ENCODE results near the gene TSC22D3.
A peak's percentile ranks its signal among the peaks of the same experiment; 100 is the strongest.

The TSC22D3 gene

DNA sequence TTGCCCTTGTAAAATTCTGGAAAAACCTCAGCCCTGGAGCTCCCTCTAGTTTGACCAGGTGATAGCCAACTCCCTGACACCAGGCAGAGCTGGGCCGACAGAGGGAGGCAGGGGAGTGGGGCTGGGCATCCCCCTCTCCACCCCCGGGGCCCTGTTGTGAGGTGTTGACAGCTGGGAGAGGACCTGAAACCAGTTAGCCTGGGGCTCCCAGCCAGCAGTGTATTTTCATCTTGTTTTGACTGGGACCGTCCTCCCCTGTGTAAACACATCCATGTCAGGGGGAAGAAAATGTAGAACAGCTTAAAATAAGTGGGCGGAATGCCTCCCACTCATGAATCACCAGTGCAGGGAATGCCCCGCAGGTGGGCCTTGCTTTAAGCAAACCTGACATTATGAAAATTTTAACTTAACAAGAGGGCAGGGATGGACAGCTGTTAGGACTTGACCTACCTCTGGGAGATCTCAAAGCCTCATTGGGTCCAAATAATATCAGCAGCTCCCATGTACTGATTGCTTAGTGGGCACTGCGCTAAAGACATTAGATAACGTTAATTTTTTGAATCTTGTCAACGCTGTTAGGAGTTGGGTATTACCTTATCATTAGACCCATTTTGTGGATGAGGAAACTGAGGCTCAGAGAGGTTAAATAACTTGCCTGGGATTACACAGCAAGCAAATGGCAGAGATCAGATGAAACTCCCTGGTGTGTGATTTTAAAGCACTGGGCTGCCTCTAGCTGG is 45.9 kb downstream of the TSC22D3 start:
- no peak for DNase-seq

DNA sequence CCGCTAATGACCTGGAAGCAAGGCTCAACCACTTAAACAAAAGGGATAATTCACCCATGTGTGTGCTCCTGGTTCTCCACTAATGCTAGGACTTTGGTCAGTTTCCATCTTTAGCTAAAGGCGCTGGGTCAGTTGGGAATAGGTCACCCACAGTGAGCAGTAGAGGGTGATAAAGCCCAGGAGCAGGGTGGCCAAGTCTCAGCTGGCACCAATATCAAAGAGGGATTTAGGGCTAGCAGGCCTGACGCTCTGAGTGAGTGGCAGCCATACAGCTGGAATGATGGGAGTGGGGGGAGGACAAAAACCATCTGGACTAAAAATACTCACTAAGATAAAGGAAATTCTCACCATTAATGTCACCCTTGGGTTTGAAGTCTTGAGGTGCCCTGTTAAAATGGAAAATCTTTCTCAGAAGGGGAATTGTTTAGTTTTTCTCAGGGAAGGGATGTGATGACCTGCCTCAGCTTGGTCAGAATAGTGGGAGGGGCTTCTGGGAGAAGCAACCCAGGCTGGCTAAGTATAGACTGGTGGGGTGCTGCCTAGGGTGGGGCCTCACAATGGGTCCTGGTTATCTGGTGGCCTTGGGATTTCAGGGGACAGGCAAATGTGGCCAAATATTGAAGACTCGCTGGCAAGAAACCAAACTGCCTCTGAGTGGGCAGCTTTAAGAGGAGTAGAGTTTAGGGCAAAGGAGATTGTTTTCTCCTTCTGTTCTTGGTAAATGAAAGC is 47.1 kb downstream of the TSC22D3 start:
- DNase-seq: no peak

DNA sequence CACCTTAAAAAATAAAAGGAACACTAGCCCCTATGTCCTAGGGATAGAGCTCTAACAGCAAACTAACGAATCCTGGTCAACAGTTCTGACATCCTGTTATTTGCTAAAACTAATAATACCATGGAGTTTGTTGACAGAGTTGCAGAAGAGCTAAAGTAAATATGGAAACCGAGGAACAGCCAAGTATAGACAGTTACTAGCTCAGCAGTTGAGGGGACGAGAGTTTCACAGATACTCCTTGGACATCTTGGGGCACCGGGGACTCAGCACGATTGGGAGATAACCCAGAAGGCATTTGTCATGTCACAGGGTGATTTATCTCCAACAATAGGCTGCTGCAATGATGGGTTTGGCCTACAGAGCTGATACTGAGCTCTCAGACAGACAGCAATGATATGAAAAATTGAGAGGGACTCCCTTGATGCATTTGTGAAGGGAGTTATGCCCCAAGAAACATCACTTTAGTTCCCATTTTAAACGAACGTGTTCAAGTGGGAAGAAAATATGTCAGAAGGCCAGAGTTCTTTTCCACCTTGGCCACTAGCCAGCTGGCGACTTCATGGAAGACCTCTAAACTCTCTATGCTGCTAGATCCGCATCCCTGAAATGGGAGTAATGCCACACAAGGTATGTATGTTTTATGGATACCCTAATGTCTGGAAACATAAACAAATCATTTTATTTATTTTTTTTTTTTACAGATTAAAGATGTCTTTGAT is 48.6 kb downstream of the TSC22D3 start:
- DNase-seq: no peak

DNA sequence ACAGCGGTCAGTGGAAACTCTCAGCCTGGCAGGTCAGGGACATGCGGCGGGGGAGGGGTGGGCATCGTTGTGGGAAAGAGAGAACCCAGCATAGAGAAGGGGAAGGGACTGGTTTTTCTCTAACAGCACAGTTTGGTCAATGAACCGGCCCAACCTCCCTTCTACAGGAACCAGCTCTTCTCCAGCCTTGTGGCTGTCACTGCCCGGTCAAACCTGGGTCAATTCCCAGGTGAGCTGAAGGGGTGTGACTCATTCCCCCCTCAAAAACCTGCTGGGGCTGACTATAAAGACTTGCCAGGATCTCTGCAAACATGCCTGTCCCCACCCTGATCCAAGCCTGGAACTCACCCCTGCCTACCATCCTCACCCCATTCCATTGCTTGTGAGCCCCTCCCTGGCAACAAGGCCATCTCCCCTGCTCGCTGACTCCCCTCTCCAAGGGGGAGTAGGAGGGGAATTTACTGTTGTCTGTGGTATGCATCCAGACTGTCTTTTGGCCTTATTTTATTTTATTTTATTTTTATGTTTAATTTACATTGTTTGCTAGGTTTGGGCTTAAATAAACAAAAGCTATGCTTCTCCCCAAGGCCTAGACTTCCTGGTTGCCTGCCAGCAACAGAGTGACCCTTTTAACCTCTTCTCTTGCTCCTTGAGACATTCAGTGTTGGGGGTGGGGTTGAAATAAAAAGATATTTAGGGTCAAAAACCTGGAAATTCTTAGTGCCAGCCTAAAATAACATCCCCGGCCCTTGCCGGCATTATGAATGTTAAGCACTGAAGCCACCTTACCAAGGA is 49.6 kb downstream of the TSC22D3 start:
- DNase-seq: no peak

DNA sequence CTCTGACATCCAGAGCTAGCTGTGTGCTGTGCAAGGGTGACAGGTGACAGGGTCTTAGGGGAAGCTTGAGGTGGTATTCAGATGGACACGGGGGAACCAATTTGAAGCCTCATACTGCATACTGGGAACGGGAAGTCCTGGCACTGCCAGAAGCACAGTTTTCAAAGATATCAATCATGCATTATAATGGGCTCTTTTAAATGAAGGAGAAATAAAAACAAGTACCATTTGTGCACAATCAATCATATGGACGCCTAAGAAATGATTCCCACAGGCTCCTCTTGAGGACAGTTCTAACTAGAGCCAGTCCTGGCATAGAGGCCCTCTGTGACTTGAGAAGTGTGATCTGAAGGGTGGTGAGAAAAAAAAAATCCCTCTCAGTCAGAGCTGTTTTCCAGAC is 50.9 kb downstream of the TSC22D3 start:
- DNase-seq: no peak

DNA sequence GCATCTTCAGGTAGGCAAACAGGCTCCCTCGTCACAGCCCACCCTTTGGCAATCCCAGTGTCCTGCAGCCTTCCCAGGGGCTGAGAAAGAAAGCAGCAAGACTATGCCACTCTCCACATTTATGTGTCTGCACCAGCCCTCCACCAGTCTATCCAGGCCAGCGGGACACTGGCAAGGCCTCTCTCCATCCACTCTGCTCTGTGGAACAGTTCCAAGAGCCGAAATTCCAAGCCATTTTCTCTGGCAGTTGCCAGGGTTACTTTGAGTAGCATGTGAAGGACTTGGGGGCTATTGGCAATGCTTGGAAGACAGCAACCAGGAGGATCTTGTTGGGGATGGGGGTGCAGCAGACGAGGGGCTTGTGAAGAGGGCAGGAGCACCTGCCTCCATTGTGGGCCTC is 52.1 kb downstream of the TSC22D3 start:
- no peak for DNase-seq

DNA sequence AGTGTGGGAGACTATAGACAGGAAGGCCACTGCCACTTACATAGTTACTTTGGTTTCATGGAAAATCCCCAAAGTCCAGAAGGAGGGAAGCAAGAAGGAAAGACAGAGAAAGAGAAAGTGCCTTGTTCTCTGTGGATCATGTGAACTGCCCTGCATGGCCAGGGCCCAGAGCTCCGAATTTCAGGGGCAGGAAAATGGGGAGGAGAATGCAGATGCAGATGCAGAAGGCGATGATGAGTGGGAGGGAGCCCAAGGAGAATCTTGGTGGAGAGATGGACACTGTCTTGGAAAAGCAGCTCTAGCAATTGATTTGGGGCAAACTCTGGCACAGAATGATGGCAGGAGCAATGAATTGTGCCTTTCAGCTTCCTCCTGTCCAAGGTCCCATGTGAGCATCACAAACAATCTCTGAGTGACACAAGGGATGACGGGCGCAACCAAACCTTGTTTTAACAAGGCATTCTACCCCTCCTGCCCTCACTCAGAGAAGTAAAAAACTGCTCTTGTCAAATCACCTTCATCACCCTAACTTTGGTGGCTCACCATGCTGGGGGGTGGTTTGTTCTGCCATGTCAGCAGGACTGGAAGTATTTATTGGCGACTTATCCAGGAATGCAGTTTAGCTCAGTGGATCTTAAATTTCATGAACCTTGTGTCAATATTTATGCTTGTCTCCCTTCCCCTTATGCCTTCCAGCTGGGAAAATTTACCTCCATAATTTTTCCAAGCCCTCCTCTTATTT is 53.5 kb downstream of the TSC22D3 start:
- DNase-seq: no peak

DNA sequence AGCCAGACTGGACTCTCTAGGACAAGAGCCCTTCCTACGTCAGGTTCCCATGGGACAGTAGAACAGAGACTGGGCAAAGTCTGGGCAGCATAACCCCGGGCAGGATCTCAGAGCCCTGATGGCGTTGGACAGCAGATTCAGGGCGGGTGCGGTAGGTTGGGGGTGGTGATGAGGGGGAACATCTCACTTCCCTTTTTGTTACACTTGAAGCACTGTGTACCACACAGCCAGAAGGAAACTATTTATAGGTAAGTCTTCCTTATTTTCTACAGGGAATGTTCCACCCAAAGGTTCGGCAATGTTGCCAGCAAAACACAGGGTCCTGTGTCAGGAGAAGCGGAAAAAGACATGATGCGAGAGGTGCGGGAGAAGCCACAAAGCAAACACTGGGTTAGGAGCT is 54.3 kb downstream of the TSC22D3 start:
- DNase-seq: no peak

DNA sequence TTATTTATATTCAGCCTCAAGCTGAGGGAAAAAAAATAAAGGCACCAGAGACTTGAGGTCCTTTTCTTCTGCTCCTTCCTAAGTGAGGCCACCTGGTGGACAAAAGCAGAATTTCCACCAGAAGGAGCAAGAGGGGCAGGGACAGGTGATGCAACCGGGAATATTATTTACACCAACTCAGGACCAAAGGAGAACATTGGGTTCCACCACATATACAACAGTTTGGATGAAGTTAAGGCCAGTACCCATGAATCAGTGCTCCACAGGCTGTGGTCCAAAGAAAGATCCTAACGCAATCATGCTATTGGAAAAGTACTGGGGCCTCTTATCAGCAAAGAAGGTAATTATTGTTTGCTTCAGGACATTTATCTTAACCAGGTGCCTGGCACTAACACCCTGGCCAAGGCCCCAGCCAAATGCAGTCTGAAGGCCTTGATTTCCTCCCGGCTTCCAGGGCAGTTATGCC is 57.4 kb downstream of the TSC22D3 start:
- DNase-seq: peak; percentile 5 to 23

DNA sequence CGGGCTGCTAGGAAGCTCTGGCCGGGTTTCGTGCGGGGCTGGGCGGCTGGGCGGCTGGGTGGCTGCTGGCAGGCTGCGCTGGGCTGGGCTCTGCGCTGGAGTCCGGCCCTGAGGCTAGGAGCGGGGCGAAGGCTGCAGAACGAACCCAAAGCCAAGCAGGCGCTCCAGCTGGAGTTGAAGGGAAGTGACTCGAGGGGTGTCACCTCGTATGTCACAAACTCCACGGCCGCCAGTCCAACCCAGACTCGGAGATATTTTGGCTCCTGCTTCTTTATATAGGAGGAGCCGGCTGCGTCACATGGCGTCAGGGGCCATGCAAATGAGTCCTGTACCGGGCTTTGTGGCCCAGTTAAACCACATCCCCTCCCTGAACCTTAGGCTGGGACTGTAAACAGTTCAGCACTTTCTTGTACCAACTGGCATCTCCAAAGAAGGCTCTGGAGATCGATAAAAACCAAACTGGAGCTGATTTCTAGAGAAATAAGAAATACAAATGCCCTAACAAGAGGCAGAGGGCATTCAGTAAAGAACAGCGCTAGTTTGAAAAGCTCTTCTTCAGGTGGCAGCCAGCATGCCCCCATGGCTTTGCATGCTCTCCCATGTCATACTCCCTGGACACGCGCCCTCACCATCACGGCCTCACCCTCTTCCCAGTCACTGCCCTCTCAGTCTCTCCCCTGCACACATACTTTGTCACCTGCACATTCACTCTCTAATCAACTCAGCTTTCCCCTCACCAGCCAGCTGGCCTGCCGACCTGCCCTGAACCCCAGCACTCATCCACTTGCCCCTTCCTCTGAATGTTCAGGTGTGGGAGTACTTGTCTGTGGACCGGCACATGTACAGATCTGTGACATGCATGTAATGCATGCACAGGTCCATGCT is 58.5 kb downstream of the TSC22D3 start:
- DNase-seq: no peak

DNA sequence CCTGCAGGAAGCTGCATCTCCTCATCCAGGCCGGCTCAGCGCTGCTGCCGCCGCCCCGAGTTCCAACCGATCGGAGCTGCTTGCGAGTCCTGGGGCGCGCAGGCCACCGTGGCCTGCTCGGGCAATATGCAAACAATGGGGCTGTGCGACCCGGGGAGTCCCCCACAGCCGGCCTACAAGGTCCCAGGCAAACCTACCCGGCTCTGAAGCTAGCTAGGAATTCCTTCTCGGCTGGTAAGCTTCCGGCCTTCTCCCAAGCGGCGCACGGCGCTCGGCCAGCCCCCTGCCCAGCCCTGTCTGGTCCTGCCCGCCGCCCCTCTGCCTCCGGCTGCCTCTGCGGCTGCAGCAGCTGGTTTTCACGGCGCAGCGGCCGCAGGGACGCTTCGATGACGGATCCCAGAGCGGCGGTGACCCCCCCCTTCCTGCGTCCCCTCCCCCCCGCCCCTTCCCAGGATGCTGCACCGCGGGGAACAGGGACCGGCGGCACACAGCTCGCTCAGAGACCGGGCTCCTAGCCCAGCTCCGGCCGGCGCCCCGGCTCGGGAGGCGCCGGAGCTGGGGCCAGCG is 59.4 kb downstream of the TSC22D3 start:
- no peak for DNase-seq

DNA sequence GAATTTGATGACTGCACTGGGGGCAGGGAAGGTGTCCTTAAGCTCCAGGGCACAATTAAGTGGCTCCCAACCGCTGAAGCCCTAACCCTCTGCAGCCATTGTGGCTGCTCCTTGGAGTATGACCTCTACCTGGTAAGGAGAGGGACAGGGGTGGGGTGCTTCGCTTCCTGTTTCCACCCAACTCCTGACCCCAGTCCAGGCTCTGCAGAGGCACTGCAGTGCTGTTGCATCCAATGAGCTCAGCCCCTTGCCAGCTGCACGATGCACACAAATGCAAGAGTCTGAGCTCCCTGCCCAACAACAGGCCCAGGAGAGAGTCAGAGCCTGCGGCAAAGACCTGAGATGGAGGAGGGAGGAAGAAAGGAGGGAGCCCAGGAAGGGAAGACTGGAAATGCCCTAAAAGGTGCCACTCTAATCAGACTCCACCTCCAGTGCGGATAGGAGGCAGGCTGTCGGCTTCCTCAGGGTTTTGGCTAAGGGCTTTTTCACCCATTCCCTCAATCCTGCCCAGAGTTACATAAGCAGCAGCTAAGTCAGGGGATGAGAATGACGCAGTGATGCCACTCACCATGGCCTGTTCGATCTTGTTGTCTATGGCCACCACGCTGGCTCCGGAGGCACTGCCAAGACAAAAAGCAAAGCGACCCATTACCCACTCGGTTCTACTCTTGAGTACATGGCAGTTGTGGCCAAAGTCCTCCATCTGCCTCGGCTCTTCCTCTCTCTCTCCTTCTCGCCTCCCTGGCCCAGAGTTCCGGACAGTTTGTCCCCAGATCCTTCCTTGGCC is 60.1 kb downstream of the TSC22D3 start:
- no peak for DNase-seq

DNA sequence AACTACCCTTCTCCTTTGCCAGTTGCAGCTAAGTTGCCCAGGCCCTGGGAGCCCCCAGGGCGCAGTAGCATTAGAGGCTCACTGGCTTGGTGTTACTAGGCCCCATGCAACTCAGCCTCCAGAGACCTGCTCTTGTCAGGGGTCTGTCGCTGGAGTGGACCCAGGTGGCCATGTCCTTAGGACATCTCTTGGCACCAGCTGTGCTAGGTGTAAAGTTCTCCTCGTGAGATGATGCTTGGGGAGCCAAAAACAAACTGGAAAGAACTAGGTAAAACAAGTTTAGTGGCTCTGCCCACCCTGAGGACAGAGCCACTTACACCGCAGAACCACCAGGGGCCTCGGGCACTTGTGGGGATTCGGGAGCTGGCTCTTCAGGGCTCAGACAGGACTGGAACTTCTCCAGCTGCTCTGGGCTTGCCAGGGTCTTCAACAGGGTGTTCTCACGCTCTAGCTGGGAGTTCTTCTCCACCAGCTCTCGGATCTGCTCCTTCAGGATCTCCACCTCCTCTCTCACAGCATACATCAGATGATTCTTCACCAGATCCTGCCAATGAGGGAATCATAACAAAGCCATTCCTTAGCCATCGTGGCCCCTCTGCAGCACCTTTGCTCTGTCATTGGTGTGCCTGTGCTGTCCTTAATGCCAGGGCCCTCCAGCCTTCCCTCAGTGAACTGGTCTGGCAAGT is 61.2 kb downstream of the TSC22D3 start:
- no peak for DNase-seq

DNA sequence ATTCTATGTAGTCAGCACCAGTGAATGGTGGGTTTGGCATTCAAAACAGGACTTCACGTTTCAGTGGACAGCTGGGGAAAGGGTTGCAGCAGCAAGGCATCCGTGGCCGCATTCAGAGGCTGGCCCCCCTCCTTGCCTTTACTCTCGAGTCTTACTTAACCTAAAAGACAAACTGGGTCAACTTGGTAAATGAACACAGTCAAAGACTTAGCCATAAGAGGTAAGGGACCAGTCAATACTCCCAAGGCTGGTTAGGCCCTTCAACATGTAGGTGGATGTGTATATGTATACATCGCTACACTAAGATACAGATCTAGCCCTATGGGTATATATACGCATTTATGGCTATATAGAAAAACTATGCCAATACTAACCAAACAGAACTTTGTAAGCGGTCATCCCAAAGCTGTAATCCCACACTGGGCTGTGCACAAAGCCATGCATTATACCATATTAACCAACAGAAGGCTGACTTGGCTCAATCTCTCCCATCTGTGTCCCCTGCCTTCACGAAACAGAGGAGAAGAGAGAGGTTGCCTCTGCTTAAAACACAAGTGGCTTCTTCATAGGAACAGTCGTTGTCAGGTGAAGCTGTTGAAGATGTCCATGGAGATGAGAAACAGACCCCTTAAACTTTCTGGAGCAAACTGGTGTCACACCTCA is 61.9 kb downstream of the TSC22D3 start:
- no peak for DNase-seq

DNA sequence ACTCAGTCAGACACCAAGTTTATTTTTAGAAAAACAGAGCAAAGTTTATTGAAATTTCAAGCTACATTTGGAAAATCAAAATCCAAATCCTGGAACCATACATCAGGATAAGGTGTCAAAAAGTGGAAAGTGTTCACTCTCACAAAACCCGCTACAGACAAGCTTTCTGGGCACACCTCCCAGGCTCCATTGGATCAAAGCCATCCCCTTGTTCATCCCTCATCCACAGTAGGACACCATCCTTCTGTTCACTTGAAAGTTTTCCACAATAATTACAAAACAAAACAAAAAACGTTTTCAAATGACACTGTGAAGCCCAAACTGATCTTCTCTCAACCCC is 62.4 kb downstream of the TSC22D3 start:
- no peak for DNase-seq

DNA sequence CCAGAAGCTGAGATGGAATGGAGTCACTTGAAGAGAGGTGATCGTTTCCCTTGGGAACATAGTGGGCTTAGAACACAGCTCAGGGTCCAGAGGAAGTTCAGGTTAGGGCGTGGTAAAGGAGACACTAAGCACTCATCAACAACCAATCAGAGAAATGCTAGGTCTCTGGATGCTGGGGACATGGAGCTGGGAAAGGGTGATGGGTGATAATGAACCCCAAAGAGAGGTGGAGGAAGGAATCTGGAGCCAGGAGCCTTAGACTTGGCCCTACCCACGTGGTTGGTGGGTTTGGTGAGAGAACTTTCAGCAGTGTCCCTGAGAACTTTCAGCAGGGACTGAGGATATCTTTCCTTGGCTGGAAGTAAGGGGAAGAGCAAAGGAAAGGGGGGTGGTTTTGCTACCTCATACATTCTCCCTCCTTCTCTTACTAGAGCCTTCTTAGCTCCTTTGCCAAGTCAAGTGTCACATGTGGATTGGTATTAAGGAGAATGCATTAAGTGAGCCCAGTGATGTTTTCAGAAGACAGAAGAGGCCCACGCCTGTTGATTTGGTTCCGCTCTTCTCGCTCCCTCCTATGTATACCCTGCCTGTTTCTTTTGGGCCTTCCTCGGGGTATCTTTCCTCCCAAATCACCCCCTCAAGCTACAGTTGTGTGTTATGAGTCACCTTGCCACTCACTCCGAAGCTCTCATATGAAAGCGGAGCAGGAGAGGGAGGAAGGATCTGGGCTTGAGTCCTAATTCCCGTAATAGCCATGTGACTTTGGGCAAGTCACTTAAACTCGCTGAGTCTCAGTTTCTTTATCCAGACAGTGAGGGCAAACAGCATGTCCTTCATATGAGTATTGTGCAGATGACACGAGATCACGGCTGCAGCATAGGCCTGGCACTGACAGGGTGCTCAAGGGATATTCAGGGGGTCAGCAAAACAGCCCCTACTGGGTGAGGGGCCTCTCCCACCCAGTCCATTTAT is 63.1 kb downstream of the TSC22D3 start:
- DNase-seq: no peak

DNA sequence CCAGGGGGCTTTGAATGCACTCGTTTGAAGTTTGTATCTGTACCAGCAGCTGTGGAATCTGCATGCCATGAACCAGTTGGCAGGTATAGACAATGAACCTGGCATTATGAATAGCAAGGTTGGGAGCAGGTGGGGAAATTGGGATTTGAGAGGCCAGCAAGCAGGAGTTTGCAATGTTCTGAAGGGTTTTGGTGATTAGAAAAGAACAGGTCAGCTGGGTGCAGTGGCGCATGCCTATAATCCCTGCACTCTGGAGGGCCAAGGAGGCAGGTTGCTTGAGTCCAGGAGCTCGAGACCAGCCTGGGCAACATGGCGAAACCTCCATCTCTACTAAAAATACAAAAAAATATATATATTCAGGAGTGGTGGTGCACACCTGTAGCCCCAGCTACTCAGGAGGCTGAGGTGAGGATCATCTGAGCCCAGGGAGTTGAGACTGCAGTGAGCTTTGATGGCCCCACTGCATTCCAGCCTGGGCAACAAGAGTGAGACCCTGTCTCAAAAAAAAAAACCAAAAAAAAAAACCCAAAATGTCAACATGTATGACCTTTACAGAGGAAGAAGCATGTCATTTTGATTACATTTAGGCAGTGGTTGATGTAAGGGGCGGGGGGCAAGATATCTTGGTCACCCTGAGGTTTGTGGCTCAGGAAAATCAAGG is 63.9 kb downstream of the TSC22D3 start:
- DNase-seq: no peak
